ENCODE data around the gene METAP1D.
"Not testable (repeated sequence)": the region's sequence is repeated elsewhere in the genome, so short reads cannot be mapped to it uniquely, and the experiment has no call there.

GRCh38 chr2:172067905-172068304 lies 68.2 kb downstream of the METAP1D start:
- TF ChIP-seq CTCF (IDR thresholded peaks at IDR 0.05); POLR2A (IDR thresholded peaks at IDR 0.05; ENCODE audit: low read length); TP53 (CRISPR knock-in tag; IDR thresholded peaks at IDR 0.05): not testable (repeated sequence)
